ENCODE data around the gene APP.

Gene APP

DNA sequence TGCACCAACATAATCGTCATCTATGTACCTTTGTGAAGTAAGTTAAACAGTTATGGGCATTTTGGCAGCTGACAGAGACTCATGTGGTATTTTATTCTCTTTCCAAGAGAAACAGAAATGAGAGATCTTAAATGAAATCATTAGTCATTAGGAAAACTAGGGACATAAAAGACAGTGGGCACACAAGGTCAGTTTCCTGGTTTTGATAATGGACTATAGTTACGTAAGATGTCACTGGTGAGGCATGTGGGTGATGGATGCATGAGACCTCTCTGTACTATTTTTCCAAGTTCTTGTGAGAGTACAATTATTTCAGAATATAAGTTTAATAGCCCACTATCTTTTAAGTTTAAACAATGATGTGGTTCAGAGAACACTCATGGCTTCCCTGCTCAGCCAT, 216.9 kb downstream of the APP start:
- Histone ChIP-seq H3K27ac (ENCODE audit: low read depth, low read length, poor library complexity, severe bottlenecking) (no peak overlapping the region), H3K36me3 (ENCODE audit: insufficient read depth, low read length) (no peaks in the 10 kb centered on the region), H2AFZ (ENCODE audit: low read length) (no peak overlapping the region), H3K9me3 (ENCODE audit: low read length) (no peaks in the 10 kb centered on the region), H3K4me2 (ENCODE audit: low read length) (no peak overlapping the region), H3K9ac (ENCODE audit: low read length) (no peak overlapping the region), H3K27me3 (ENCODE audit: insufficient read depth, low read length) (no peaks in the 10 kb centered on the region), H4K20me1 (ENCODE audit: insufficient read depth, low read length) (no peaks in the 10 kb centered on the region), H3K4me3 (ENCODE audit: low read depth, low read length, poor library complexity, severe bottlenecking) (no peak overlapping the region), H3F3A (ENCODE audit: insufficient read depth, low read length) (no peaks in the 10 kb centered on the region), H3K4me1 (ENCODE audit: insufficient read depth, low read length, severe bottlenecking) (no peaks in the 10 kb centered on the region), H3K9me2 (ENCODE audit: low read depth, low read length) (no peaks in the 10 kb centered on the region), H3K79me2 (ENCODE audit: insufficient read depth, low read length) (no peaks in the 10 kb centered on the region)
- TF ChIP-seq, protein P1, sequence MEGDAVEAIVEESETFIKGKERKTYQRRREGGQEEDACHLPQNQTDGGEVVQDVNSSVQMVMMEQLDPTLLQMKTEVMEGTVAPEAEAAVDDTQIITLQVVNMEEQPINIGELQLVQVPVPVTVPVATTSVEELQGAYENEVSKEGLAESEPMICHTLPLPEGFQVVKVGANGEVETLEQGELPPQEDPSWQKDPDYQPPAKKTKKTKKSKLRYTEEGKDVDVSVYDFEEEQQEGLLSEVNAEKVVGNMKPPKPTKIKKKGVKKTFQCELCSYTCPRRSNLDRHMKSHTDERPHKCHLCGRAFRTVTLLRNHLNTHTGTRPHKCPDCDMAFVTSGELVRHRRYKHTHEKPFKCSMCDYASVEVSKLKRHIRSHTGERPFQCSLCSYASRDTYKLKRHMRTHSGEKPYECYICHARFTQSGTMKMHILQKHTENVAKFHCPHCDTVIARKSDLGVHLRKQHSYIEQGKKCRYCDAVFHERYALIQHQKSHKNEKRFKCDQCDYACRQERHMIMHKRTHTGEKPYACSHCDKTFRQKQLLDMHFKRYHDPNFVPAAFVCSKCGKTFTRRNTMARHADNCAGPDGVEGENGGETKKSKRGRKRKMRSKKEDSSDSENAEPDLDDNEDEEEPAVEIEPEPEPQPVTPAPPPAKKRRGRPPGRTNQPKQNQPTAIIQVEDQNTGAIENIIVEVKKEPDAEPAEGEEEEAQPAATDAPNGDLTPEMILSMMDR (IDR thresholded peaks at IDR 0.05; ENCODE audit: low read length), result no peak
- no peak for TF ChIP-seq EZH2 (IDR thresholded peaks at IDR 0.05; ENCODE audit: borderline replicate concordance, low read length)

DNA sequence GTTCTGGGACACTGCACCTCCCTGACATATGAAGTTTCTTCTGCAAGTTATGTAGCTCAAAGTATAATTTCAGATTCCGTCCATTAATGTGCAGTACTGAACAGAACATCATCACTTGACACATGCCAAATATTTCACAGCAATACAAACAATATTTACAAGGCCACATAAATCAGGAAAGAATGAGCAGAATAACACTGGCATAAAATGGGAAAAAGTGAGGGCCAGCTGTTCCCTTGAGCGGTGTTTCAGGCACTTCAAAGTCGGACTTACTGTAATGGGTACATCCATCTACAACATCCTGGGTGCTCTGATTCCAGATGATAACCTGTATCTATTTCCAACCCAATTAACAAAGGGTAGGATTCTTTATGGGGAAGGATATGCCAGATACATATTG, 217.4 kb downstream of the APP start:
- no peak overlapping the region for H3K4me3 ChIP-seq (ENCODE audit: low read depth, low read length, poor library complexity, severe bottlenecking)
- no peaks in the 10 kb centered on the region for H3K27me3 ChIP-seq (ENCODE audit: insufficient read depth, low read length)
- H3K4me2 ChIP-seq (ENCODE audit: low read length), result no peak overlapping the region
- no peaks in the 10 kb centered on the region for H3K79me2 ChIP-seq (ENCODE audit: insufficient read depth, low read length)
- H3K9ac ChIP-seq (ENCODE audit: low read length), result no peak overlapping the region
- TF ChIP-seq EZH2 (IDR thresholded peaks at IDR 0.05; ENCODE audit: borderline replicate concordance, low read length), result no peak
- TF ChIP-seq, protein P1 (IDR thresholded peaks at IDR 0.05; ENCODE audit: low read length), result no peak
- H3K4me1 ChIP-seq (ENCODE audit: insufficient read depth, low read length, severe bottlenecking), result no peaks in the 10 kb centered on the region
- no peaks in the 10 kb centered on the region for H3K9me2 ChIP-seq (ENCODE audit: low read depth, low read length)
- no peaks in the 10 kb centered on the region for H3K36me3 ChIP-seq (ENCODE audit: insufficient read depth, low read length)
- no peak overlapping the region for H2AFZ ChIP-seq (ENCODE audit: low read length)
- no peaks in the 10 kb centered on the region for H4K20me1 ChIP-seq (ENCODE audit: insufficient read depth, low read length)
- H3K9me3 ChIP-seq (ENCODE audit: low read length), result no peaks in the 10 kb centered on the region
- no peak overlapping the region for H3K27ac ChIP-seq (ENCODE audit: low read depth, low read length, poor library complexity, severe bottlenecking)
- no peaks in the 10 kb centered on the region for H3F3A ChIP-seq (ENCODE audit: insufficient read depth, low read length)

DNA sequence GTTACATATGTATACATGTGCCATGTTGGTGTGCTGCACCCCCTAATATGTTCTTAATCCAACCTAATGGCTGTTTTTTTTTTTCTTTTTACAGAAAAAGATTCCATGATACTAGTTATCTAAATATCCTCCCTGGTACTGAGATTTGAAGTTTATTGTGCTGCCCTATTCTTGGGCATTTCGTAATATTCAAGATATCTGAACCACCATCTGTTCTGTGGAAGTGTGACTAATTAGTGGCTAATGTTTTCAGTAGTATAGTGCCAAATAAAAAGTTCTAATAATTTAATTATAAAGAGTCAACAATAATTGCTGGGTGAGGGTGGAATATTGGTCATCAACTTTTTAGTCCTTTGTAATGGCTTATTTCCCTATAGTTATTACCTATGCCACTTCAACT, 218.3 kb downstream of the APP start:
- no peaks in the 10 kb centered on the region for H3K9me3 ChIP-seq (ENCODE audit: low read length)
- H3K4me1 ChIP-seq (ENCODE audit: insufficient read depth, low read length, severe bottlenecking), result no peaks in the 10 kb centered on the region
- no peaks in the 10 kb centered on the region for H3K27me3 ChIP-seq (ENCODE audit: insufficient read depth, low read length)
- H2AFZ ChIP-seq (ENCODE audit: low read length), result no peak overlapping the region
- H3K4me3 ChIP-seq (ENCODE audit: low read depth, low read length, poor library complexity, severe bottlenecking), result no peak overlapping the region
- H3K27ac ChIP-seq (ENCODE audit: low read depth, low read length, poor library complexity, severe bottlenecking), result no peak overlapping the region
- no peaks in the 10 kb centered on the region for H4K20me1 ChIP-seq (ENCODE audit: insufficient read depth, low read length)
- H3K9me2 ChIP-seq (ENCODE audit: low read depth, low read length), result no peaks in the 10 kb centered on the region
- no peak overlapping the region for H3K4me2 ChIP-seq (ENCODE audit: low read length)
- H3K79me2 ChIP-seq (ENCODE audit: insufficient read depth, low read length), result no peaks in the 10 kb centered on the region
- no peaks in the 10 kb centered on the region for H3F3A ChIP-seq (ENCODE audit: insufficient read depth, low read length)
- H3K9ac ChIP-seq (ENCODE audit: low read length), result no peak overlapping the region
- TF ChIP-seq, protein P1 (IDR thresholded peaks at IDR 0.05; ENCODE audit: low read length), result no peak
- TF ChIP-seq EZH2 (IDR thresholded peaks at IDR 0.05; ENCODE audit: borderline replicate concordance, low read length), result no peak
- H3K36me3 ChIP-seq (ENCODE audit: insufficient read depth, low read length), result no peaks in the 10 kb centered on the region
